SU-DHL-6 (cell line): ENCODE results near the gene NFKBIL1.

Experiments used
- H2AFZ ChIP-seq: fragments of 200-600 bp; sonication (generic); 2 replicates; pipeline ENCODE4 v1.6.1; 2014; ENCODE audit warnings: low read depth, mild to moderate bottlenecking, moderate library complexity, mixed read lengths, antibody characterized with exemption, low read length; ENCODE audit not compliant: severe bottlenecking
- H3F3A ChIP-seq: fragments of 200-600 bp; shearing (Covaris generic); 2 replicates; pipeline ENCODE4 v1.6.0; 2016; ENCODE audit warnings: antibody characterized with exemption, mild to moderate bottlenecking; ENCODE audit not compliant: insufficient read depth
- H3K27ac ChIP-seq: fragments of 200-600 bp; sonication (generic); 2 replicates; pipeline ENCODE4 v1.5.1; 2016; ENCODE audit warnings: low read depth, mild to moderate bottlenecking, low read length, moderate library complexity, mixed read lengths
- H3K27me3 ChIP-seq: fragments of 200-600 bp; sonication (generic), shearing (Covaris generic); 2 replicates; pipeline ENCODE4 v1.6.0; 2014; ENCODE audit warnings: mild to moderate bottlenecking, low read length
- H3K36me3 ChIP-seq: fragments of 200-600 bp; sonication (generic); 2 replicates; pipeline ENCODE4 v1.6.1; 2014; ENCODE audit warnings: mild to moderate bottlenecking, low read length, mixed read lengths
- H3K4me2 ChIP-seq: fragments of 300-600, 200-600 bp; shearing (Covaris generic), sonication (generic); 2 replicates; pipeline ENCODE4 v1.6.0; 2014; ENCODE audit warnings: low read length, low read depth, mild to moderate bottlenecking; ENCODE audit not compliant: poor library complexity, severe bottlenecking
- H3K4me3 ChIP-seq: fragments of 200-600 bp; sonication (generic); 2 replicates; pipeline ENCODE4 v1.5.1; 2014; ENCODE audit warnings: antibody characterized with exemption, low read length, mild to moderate bottlenecking, mixed read lengths; ENCODE audit not compliant: insufficient read depth, poor library complexity, severe bottlenecking
- H3K79me2 ChIP-seq: fragments of 200-600 bp; sonication (generic); 2 replicates; pipeline ENCODE4 v1.6.1; 2014; ENCODE audit warnings: mild to moderate bottlenecking, low read length, moderate library complexity; ENCODE audit not compliant: insufficient read depth
- H3K9ac ChIP-seq: fragments of 200-600 bp; sonication (generic); 2 replicates; pipeline ENCODE4 v1.7.0; 2014; ENCODE audit warnings: mild to moderate bottlenecking, low read length
- H3K9me2 ChIP-seq: fragments of 200-600 bp; sonication (generic); replicated peaks from 2 replicates; pipeline ENCODE4 v1.6.1; 2014; ENCODE audit warnings: low read length; ENCODE audit not compliant: insufficient read depth
- H3K9me3 ChIP-seq: fragments of 200-600 bp; sonication (generic); 2 replicates; pipeline ENCODE4 v1.6.1; 2014; ENCODE audit warnings: low read length, mixed read lengths; ENCODE audit not compliant: insufficient read depth
- H4K20me1 ChIP-seq: fragments of 200-600 bp; sonication (generic); 2 replicates; pipeline ENCODE4 v1.6.1; 2014; ENCODE audit warnings: low read depth, mild to moderate bottlenecking, antibody characterized with exemption, low read length, moderate library complexity, mixed read lengths
- EZH2phosphoT487 ChIP-seq: fragments of 200-600 bp; sonication (generic), shearing (Covaris generic); conservative IDR thresholded peaks from 2 replicates; pipeline ENCODE4 v1.6.1; 2018; ENCODE audit warnings: mild to moderate bottlenecking, antibody characterized with exemption, low read length, moderate library complexity, mixed read lengths
- TF ChIP-seq, protein P1 (sequence below): fragments of 200-600 bp; sonication (generic); IDR thresholded peaks from one replicate; pipeline ENCODE4 v1.5.1; 2017; ENCODE audit warnings: antibody characterized with exemption, mild to moderate bottlenecking, low read length, moderate library complexity; ENCODE audit not compliant: insufficient read depth, poor library complexity, severe bottlenecking

The NFKBIL1 gene

DNA sequence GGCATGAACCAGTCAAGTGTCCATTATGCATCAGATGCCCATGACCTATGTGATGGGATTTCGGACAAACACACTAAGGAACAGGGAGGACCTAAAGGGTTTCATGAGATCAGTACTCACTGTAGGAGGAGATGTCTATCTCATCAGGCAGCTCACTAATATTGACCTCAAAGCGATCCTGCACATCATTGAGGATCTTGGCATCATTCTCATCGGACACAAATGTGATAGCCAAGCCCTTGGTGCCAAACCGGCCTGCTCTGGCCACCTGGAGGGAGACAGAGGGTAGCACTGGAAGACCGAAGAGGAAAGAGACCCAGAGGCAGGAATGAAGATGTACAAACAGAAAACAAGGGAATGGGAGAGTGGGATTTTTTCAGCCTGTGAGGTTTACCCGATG is 16.7 kb upstream of the NFKBIL1 start:
- Histone ChIP-seq H3K27ac (no peak overlapping the region), H3K4me3 (no peak overlapping the region), H3K79me2 (peaks cover 17% of the 10 kb centered on the region), H3K4me2 (no peak overlapping the region), H4K20me1 (peaks cover 42% of the 10 kb centered on the region), H3K9ac (no peak overlapping the region), H3F3A (peaks cover 55% of the 10 kb centered on the region), H2AFZ (no peak overlapping the region), H3K9me2 (no peaks in the 10 kb centered on the region), H3K9me3 (no peaks in the 10 kb centered on the region), H3K36me3 (peaks cover 47% of the 10 kb centered on the region), H3K27me3 (no peaks in the 10 kb centered on the region)
- TF ChIP-seq EZH2phosphoT487 = no peak
- TF ChIP-seq, protein P1, sequence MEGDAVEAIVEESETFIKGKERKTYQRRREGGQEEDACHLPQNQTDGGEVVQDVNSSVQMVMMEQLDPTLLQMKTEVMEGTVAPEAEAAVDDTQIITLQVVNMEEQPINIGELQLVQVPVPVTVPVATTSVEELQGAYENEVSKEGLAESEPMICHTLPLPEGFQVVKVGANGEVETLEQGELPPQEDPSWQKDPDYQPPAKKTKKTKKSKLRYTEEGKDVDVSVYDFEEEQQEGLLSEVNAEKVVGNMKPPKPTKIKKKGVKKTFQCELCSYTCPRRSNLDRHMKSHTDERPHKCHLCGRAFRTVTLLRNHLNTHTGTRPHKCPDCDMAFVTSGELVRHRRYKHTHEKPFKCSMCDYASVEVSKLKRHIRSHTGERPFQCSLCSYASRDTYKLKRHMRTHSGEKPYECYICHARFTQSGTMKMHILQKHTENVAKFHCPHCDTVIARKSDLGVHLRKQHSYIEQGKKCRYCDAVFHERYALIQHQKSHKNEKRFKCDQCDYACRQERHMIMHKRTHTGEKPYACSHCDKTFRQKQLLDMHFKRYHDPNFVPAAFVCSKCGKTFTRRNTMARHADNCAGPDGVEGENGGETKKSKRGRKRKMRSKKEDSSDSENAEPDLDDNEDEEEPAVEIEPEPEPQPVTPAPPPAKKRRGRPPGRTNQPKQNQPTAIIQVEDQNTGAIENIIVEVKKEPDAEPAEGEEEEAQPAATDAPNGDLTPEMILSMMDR = no peak

DNA sequence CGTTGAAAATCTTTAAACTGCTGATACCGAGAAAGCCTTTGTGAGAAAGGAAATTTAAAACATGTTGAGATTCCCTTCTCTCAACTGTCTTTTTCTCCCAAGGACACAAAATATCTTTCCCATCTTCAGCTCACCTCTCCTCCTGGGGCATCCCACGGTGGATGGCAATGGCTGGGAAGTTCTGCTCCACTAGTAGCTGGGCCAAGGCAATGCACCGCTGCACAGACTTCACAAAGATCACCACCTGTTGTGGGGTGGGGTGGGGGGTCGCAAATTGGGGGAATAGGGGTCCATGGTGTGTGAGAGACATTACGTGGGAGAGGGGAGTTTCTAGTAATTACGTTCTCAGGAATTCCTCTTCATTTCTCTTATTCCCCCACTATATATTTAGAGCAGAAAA is 16.2 kb upstream of the NFKBIL1 start:
- no peaks in the 10 kb centered on the region for H3K9me2 ChIP-seq
- H4K20me1 ChIP-seq = peaks cover 47% of the 10 kb centered on the region
- no peak overlapping the region for H2AFZ ChIP-seq
- no peaks in the 10 kb centered on the region for H3K9me3 ChIP-seq
- TF ChIP-seq, protein P1 = no peak
- no peak for TF ChIP-seq EZH2phosphoT487
- no peak overlapping the region for H3K9ac ChIP-seq
- no peak overlapping the region for H3K4me2 ChIP-seq
- no peak overlapping the region for H3K27ac ChIP-seq
- peaks cover 22% of the 10 kb centered on the region for H3K79me2 ChIP-seq
- no peaks in the 10 kb centered on the region for H3K27me3 ChIP-seq
- H3K4me3 ChIP-seq = no peak overlapping the region
- H3K36me3 ChIP-seq = peaks cover 52% of the 10 kb centered on the region
- H3F3A ChIP-seq = peaks cover 60% of the 10 kb centered on the region

DNA sequence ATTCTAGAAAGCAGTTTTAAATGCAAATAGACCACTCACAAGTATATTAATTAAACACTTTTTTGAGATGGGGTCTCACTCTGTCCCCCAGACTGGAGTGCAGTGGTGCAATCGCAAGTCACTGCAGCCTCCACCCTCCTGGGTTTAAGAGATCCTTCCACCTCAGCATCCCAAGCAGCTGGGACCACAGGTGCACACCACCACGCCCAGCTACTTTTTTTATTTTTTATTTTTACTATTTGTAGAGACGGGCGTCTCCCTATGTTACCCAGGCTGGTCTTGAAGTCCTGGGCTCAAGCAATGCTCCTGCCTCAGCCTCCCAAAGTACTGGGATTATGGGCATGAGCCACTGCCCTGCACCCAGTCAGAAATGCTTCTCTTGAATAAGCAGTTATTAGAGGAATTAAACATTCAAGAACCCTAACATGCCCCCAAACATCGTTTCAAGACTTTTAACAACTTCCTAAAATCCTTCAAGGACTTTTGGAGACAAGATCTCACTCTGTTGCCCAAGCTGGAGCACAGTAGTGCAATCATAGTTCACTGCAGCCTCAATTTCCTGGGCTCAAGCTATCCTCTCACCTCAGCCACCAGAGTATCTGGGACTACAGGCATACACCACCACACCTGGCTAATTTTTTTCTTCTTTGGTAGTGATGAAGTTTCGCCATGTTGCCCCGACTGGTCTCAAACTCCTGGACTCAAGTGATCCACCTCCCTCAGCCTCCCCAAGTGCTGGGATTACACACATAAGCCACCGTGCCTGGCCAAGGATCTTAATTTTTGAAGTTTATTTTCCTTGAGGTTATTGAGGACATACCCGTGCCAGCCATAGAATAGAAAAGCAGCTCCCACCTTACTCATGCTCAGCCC is 15.4 kb upstream of the NFKBIL1 start:
- TF ChIP-seq, protein P1 = no peak
- no peak for TF ChIP-seq EZH2phosphoT487
- no peak overlapping the region for H3K4me3 ChIP-seq
- H4K20me1 ChIP-seq = peaks cover 54% of the 10 kb centered on the region
- H3K36me3 ChIP-seq = peaks cover 59% of the 10 kb centered on the region
- no peak overlapping the region for H2AFZ ChIP-seq
- H3K27me3 ChIP-seq = no peaks in the 10 kb centered on the region
- no peaks in the 10 kb centered on the region for H3K9me3 ChIP-seq
- no peak overlapping the region for H3K27ac ChIP-seq
- H3K4me2 ChIP-seq = no peak overlapping the region
- H3F3A ChIP-seq = peaks cover 62% of the 10 kb centered on the region
- no peak overlapping the region for H3K9ac ChIP-seq
- H3K79me2 ChIP-seq = peaks cover 31% of the 10 kb centered on the region
- H3K9me2 ChIP-seq = no peaks in the 10 kb centered on the region
